Measurements from ENCODE around the gene SYT13. TPM values are rescaled to one million over a fixed set of nuclear protein-coding genes. Genes with fewer than 3 reads are reported as not detected.

The SYT13 gene
- total and polyA plus RNA-seq, 5 donors: 12.8 to 28.5 (median 22.2) TPM

- Histone ChIP-seq H3K4me3 (ENCODE audit: low read length) (no peak overlapping the region), H3K27me3 (ENCODE audit: control insufficient read depth, insufficient read depth) (no peaks in the 10 kb centered on the region), H3K27ac (ENCODE audit: low read length) (no peak overlapping the region), H3K4me1 (ENCODE audit: control insufficient read depth, insufficient read depth, low read length) (no peaks in the 10 kb centered on the region), H3K9me3 (ENCODE audit: control insufficient read depth, low read length) (no peaks in the 10 kb centered on the region)
- 85% methylated on average over 2 of the region's 2 CpGs for WGBS
- ATAC-seq (no peak), DNase-seq (no peak)
- intact Hi-C loops (cut with DNase I): loop anchor here in 1 of 4 donors (10.0 kb wide), 1 partner anchor 73 kb away; the partner anchor contains the start of gene PRDM11
Observed at GRCh38 chr11:45217991-45218390, 68.2 kb downstream of the SYT13 start.

- Histone ChIP-seq H3K4me1 (ENCODE audit: control insufficient read depth, insufficient read depth, low read length) (no peaks in the 10 kb centered on the region), H3K27me3 (ENCODE audit: control insufficient read depth, insufficient read depth) (no peaks in the 10 kb centered on the region), H3K9me3 (ENCODE audit: control insufficient read depth, low read length) (no peaks in the 10 kb centered on the region), H3K27ac (ENCODE audit: low read length) (no peak overlapping the region), H3K4me3 (ENCODE audit: low read length) (no peak overlapping the region)
- intact Hi-C loops (cut with DNase I): loop anchor here in 1 of 4 donors (10.0 kb wide), 1 partner anchor 72 kb away; the partner anchor contains the start of gene PRDM11
- ATAC-seq (no peak), DNase-seq (no peak)
- WGBS: 57% methylated on average over 2 of the region's 2 CpGs
Observed at GRCh38 chr11:45216901-45217300, 69.2 kb downstream of the SYT13 start.

GRCh38 chr11:45216031-45216430 is 70.1 kb downstream of the SYT13 start:
- no peak overlapping the region for H3K27ac ChIP-seq (ENCODE audit: low read length)
- H3K4me1 ChIP-seq (ENCODE audit: control insufficient read depth, insufficient read depth, low read length): peaks cover 2% of the 10 kb centered on the region
- no peaks in the 10 kb centered on the region for H3K27me3 ChIP-seq (ENCODE audit: control insufficient read depth, insufficient read depth)
- WGBS: 100% methylated on average over 1 of the region's 1 CpG
- no peaks in the 10 kb centered on the region for H3K9me3 ChIP-seq (ENCODE audit: control insufficient read depth, low read length)
- no peak overlapping the region for H3K4me3 ChIP-seq (ENCODE audit: low read length)
- DNase-seq (no peak), ATAC-seq (no peak)
- intact Hi-C loops (cut with DNase I): loop anchor here in 1 of 4 donors (10.0 kb wide), 1 partner anchor 71 kb away; the partner anchor contains the start of gene PRDM11

- H3K27ac ChIP-seq (ENCODE audit: low read length): peak overlapping the region; percentile 34
- intact Hi-C loops (cut with DNase I): loop anchor here in 1 of 4 donors (10.0 kb wide), 1 partner anchor 70 kb away; the partner anchor contains the start of gene PRDM11
- no peaks in the 10 kb centered on the region for H3K27me3 ChIP-seq (ENCODE audit: control insufficient read depth, insufficient read depth)
- no peak overlapping the region for H3K4me3 ChIP-seq (ENCODE audit: low read length)
- no peaks in the 10 kb centered on the region for H3K9me3 ChIP-seq (ENCODE audit: control insufficient read depth, low read length)
- no peak for ATAC-seq
- peaks cover 8% of the 10 kb centered on the region for H3K4me1 ChIP-seq (ENCODE audit: control insufficient read depth, insufficient read depth, low read length)
- 60% methylated on average over 4 of the region's 4 CpGs for WGBS
- DNase-seq: no peak
Observed at GRCh38 chr11:45215098-45215865, 70.9 kb downstream of the SYT13 start.

- no peak overlapping the region for H3K4me3 ChIP-seq (ENCODE audit: low read length)
- WGBS: 97% methylated on average over 1 of the region's 1 CpG
- H3K4me1 ChIP-seq (ENCODE audit: control insufficient read depth, insufficient read depth, low read length): peaks cover 16% of the 10 kb centered on the region
- H3K27ac ChIP-seq (ENCODE audit: low read length): no peak overlapping the region
- H3K27me3 ChIP-seq (ENCODE audit: control insufficient read depth, insufficient read depth): no peaks in the 10 kb centered on the region
- no peak for ATAC-seq
- intact Hi-C loops (cut with DNase I): loop anchor here in 1 of 4 donors (10.0 kb wide), 1 partner anchor 69 kb away; the partner anchor contains the start of gene PRDM11
- DNase-seq: no peak
- no peaks in the 10 kb centered on the region for H3K9me3 ChIP-seq (ENCODE audit: control insufficient read depth, low read length)
Observed at GRCh38 chr11:45213717-45214116, 72.4 kb downstream of the SYT13 start.

- no peaks in the 10 kb centered on the region for H3K9me3 ChIP-seq (ENCODE audit: control insufficient read depth, low read length)
- ATAC-seq: no peak
- intact Hi-C loops (cut with DNase I): loop anchor here in 1 of 4 donors (10.0 kb wide), 1 partner anchor 68 kb away; the partner anchor contains the start of gene PRDM11
- WGBS: 82% methylated on average over 12 of the region's 12 CpGs
- H3K4me3 ChIP-seq (ENCODE audit: low read length): no peak overlapping the region
- H3K4me1 ChIP-seq (ENCODE audit: control insufficient read depth, insufficient read depth, low read length): peaks cover 19% of the 10 kb centered on the region
- no peak overlapping the region for H3K27ac ChIP-seq (ENCODE audit: low read length)
- no peak for DNase-seq
- H3K27me3 ChIP-seq (ENCODE audit: control insufficient read depth, insufficient read depth): no peaks in the 10 kb centered on the region
Observed at GRCh38 chr11:45213316-45213665, 72.8 kb downstream of the SYT13 start.

- 90% methylated on average over 31 of the region's 31 CpGs for WGBS
- no peaks in the 10 kb centered on the region for H3K9me3 ChIP-seq (ENCODE audit: control insufficient read depth, low read length)
- ATAC-seq (no peak), DNase-seq (peak in 2 of 3 donors; percentile 58 to 70)
- H3K4me3 ChIP-seq (ENCODE audit: low read length): no peak overlapping the region
- peaks cover 22% of the 10 kb centered on the region for H3K4me1 ChIP-seq (ENCODE audit: control insufficient read depth, insufficient read depth, low read length)
- H3K27me3 ChIP-seq (ENCODE audit: control insufficient read depth, insufficient read depth): no peaks in the 10 kb centered on the region
- H3K27ac ChIP-seq (ENCODE audit: low read length): no peak overlapping the region
- intact Hi-C loops (cut with DNase I): loop anchor here in 1 of 4 donors (10.0 kb wide), 1 partner anchor 68 kb away; the partner anchor contains the start of gene PRDM11
Observed at GRCh38 chr11:45212566-45213315, 73.4 kb downstream of the SYT13 start.

- Histone ChIP-seq H3K4me3 (ENCODE audit: low read length) (no peak overlapping the region), H3K4me1 (ENCODE audit: control insufficient read depth, insufficient read depth, low read length) (peaks cover 22% of the 10 kb centered on the region), H3K27ac (ENCODE audit: low read length) (no peak overlapping the region), H3K9me3 (ENCODE audit: control insufficient read depth, low read length) (no peaks in the 10 kb centered on the region), H3K27me3 (ENCODE audit: control insufficient read depth, insufficient read depth) (no peaks in the 10 kb centered on the region)
- intact Hi-C loops (cut with DNase I): loop anchor here in 1 of 4 donors (10.0 kb wide), 1 partner anchor 67 kb away; the partner anchor contains the start of gene PRDM11
- DNase-seq (no peak), ATAC-seq (no peak)
- 83% methylated on average over 9 of the region's 9 CpGs for WGBS
Observed at GRCh38 chr11:45211732-45212131, 74.4 kb downstream of the SYT13 start.

- WGBS: 68% methylated on average over 9 of the region's 9 CpGs
- Histone ChIP-seq H3K4me1 (ENCODE audit: control insufficient read depth, insufficient read depth, low read length) (peaks cover 22% of the 10 kb centered on the region), H3K4me3 (ENCODE audit: low read length) (no peak overlapping the region), H3K27ac (ENCODE audit: low read length) (peak overlapping the region; percentile 86), H3K9me3 (ENCODE audit: control insufficient read depth, low read length) (no peaks in the 10 kb centered on the region), H3K27me3 (ENCODE audit: control insufficient read depth, insufficient read depth) (no peaks in the 10 kb centered on the region)
- ATAC-seq (no peak), DNase-seq (peak in 2 of 3 donors; percentile 70 to 72)
- intact Hi-C loops (cut with DNase I): loop anchor here in 1 of 4 donors (10.0 kb wide), 1 partner anchor 66 kb away; the partner anchor contains the start of gene PRDM11
Observed at GRCh38 chr11:45210846-45211245, 75.3 kb downstream of the SYT13 start.

GRCh38 chr11:45209891-45210699 is 76.0 kb downstream of the SYT13 start:
- WGBS: 7% methylated on average over 29 of the region's 29 CpGs
- peaks cover 22% of the 10 kb centered on the region for H3K4me1 ChIP-seq (ENCODE audit: control insufficient read depth, insufficient read depth, low read length)
- no peaks in the 10 kb centered on the region for H3K27me3 ChIP-seq (ENCODE audit: control insufficient read depth, insufficient read depth)
- H3K4me3 ChIP-seq (ENCODE audit: low read length): no peak overlapping the region
- DNase-seq (peak; percentile 93 to 98 (median 95)), ATAC-seq (peak; percentile 95)
- no peaks in the 10 kb centered on the region for H3K9me3 ChIP-seq (ENCODE audit: control insufficient read depth, low read length)
- intact Hi-C loops (cut with DNase I): loop anchor here in 1 of 4 donors (10.0 kb wide), 2 partner anchors 65 to 85 kb away; partner anchors contain the start of gene PRDM11
- H3K27ac ChIP-seq (ENCODE audit: low read length): peak overlapping the region; percentile 86

All from right cardiac atrium (tissue), 5 donors.